Measurements from ENCODE around the gene MAPK11.

The MAPK11 gene

GRCh38 chr22:50216055-50216683, 54.0 kb downstream of the MAPK11 start:
- no peak for TF ChIP-seq CTCF (IDR thresholded peaks at IDR 0.05; ENCODE audit: low read depth, low read length)
- DNase-seq (ENCODE audit: extremely low read depth, low read depth) = no peak

GRCh38 chr22:50215297-50216054, 54.7 kb downstream of the MAPK11 start:
- DNase-seq (ENCODE audit: extremely low read depth, low read depth) = no peak
- TF ChIP-seq CTCF (IDR thresholded peaks at IDR 0.05; ENCODE audit: low read depth, low read length) = no peak
